Gastroesophageal sphincter (tissue), 4 donors: ENCODE data around the gene MXD4. TPM values are rescaled to one million over a fixed set of nuclear protein-coding genes. Genes with fewer than 3 reads are reported as not detected.

Experiments used
- ATAC-seq: fragments of 150-250 bp; one replicate; pipeline ENCODE4 v1.9.1; 2016; ENCODE audit warnings: mild to moderate bottlenecking, moderate library complexity
- H3K27ac ChIP-seq, 4 donors: fragments of 200-600 bp; sonication (generic) in 3 of 4; 1 replicate in 3 of 4; 2 replicates in 1 of 4; pipeline ENCODE4 v1.5.1; 2016 to 2019
- H3K27me3 ChIP-seq: fragments of 200-600 bp; sonication (generic); one replicate; pipeline ENCODE4 v1.5.1; 2019
- H3K36me3 ChIP-seq, 2 donors: fragments of 200-600 bp; sonication (generic); one replicate each; pipeline ENCODE4 v1.5.1; 2019; ENCODE audit warnings: control low read depth in 1 of 2
- H3K4me1 ChIP-seq, 3 donors: fragments of 200-600 bp; sonication (generic); 1 replicate in 2 of 3; 2 replicates in 1 of 3; pipeline ENCODE4 v1.5.1; 2016 to 2019; ENCODE audit warnings: control low read depth in 2 of 3
- H3K4me3 ChIP-seq, 2 donors: fragments of 200-600 bp; sonication (generic); one replicate each; pipeline ENCODE4 v1.5.1; 2019; ENCODE audit warnings: mild to moderate bottlenecking in 1 of 2, moderate library complexity in 1 of 2
- H3K9me3 ChIP-seq, 3 donors: fragments of 200-600 bp; sonication (generic); one replicate each; pipeline ENCODE4 v1.5.1; 2017 to 2019; ENCODE audit warnings: control low read depth in 2 of 3
- EP300 ChIP-seq: sonication (generic); formaldehyde crosslinking; IDR thresholded peaks from one replicate; pipeline ENCODE4 v1.6.1; 2017; ENCODE audit warnings: antibody characterized with exemption, mild to moderate bottlenecking
- POLR2A ChIP-seq, 2 donors: fragments of 450-650 bp; IDR thresholded peaks; one replicate each; pipeline ENCODE4 v1.6.1; 2017; ENCODE audit warnings: antibody characterized with exemption in 2 of 2, mild to moderate bottlenecking in 2 of 2, moderate library complexity in 1 of 2
- POLR2AphosphoS5 ChIP-seq: sonication (generic); formaldehyde crosslinking; IDR thresholded peaks from one replicate; pipeline ENCODE4 v1.6.1; 2017; ENCODE audit warnings: antibody characterized with exemption
- WGBS, 2 donors: methylation state at CpG; one replicate each; pipeline ENCODE4 v1.1.5; 2018; ENCODE audit warnings: low coverage in 1 of 2; 5-methylcytosine and 5-hydroxymethylcytosine counted together
- total RNA-seq, 4 donors: library from RNA; depleted of rRNA; stranded (reverse); fragments of >200 nt; gene quantifications; one replicate each; pipeline ENCODE4 v1.1.0, GENCODE V29; 2016
- TF ChIP-seq, protein P1 (sequence below), 4 experiments: fragments of 200-600 bp in 2 of 4; fragments of 450-650 bp in 2 of 4; sonication (generic) in 1 of 4; IDR thresholded peaks; one replicate each; pipeline ENCODE4 v1.5.1; 2017 to 2019; ENCODE audit warnings: antibody characterized with exemption in 4 of 4, mild to moderate bottlenecking in 2 of 4, moderate library complexity in 2 of 4

MXD4 gene
- total RNA-seq, 4 donors from 2014 or later = 36.1 to 76.2 (median 55.6) TPM

DNA sequence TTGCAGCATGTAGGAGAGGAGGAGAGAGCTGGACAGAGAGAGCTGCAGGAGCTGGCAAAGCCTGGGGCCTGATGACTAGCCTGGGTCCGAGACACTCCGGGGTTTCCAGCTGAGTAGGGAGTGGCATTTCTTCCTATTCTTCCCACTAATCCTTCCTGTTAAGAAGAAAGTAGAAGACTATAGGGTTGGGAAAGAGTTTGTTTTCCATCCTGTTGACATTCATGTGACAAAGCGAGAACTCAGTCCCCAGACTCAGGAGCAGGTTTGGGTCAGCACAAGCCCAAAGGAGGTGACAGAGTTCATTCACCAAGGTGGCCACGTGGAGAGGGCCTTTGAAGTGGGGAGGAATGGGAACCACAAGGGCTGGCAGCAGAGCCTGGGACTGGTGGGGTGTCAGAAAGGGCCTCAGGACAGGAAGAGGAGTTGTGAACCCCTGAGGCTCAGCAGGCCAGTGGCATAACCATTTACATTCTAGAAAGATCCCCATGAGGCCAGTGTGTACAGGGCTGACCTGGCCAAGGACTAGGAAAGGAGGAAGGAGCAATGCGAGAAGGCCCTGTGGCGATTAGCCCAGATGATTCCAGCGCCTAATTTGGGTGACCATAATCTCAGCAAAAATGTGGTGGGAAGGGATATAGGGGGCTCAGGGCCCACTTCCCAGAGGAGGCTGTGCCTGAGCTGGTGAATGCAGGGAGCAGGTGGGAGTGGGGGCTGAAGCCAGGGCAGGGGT lies 16.7 kb downstream of the MXD4 start:
- TF ChIP-seq POLR2A (IDR thresholded peaks at IDR 0.05) (no peak), POLR2AphosphoS5 (no peak), EP300 (no peak)
- Histone ChIP-seq H3K9me3 (no peaks in the 10 kb centered on the region), H3K27ac (peak overlapping the region in 3 of 4 donors; percentile 2 to 64 (median 42)), H3K4me1 (peaks cover 5 to 50% (median 6%) of the 10 kb centered on the region in 3 donors), H3K4me3 (no peak overlapping the region), H3K27me3 (no peaks in the 10 kb centered on the region), H3K36me3 (peaks cover 0 to 50% of the 10 kb centered on the region in 2 donors)
- ATAC-seq = no peak
- WGBS, 2 donors = 57 to 63% methylated on average over 6 to 7 of the region's 7 CpGs

DNA sequence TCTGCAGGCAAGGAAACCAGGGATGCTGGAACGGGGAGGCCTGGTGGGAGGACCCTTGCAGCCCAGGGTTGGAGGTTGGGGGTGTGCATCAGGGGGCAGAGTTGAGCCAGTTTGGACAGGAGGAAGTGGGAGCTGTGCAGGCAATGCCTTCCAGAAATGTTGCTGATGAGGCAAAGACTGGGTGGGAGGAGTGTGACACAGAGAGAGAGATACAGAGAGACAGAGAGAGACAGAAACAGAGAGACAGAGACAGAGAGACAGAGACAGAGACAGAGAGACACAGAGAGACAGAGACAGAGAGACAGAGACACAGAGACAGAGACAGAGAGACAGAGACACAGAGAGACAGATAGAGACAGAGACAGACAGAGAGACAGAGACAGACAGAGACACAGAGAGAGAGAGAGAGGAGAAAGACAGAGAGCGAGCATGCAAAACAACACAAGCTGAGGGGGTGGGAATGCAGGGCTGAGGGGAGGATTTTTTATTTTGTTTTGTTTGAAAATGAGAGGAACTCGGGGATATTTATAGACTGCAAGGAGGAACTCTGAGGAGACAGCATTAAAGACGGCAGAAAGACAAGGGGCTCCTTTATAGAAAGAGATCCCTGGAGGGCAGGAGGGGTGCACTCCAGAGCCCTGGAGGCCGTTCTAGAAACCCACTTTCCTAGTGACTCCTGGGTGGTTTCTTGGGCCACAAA lies 18.1 kb downstream of the MXD4 start:
- Histone ChIP-seq H3K27me3 (no peaks in the 10 kb centered on the region), H3K36me3 (peaks cover 0 to 36% of the 10 kb centered on the region in 2 donors), H3K4me1 (peaks cover 9 to 64% (median 10%) of the 10 kb centered on the region in 3 donors), H3K27ac (peak overlapping the region in 3 of 4 donors; percentile 27 to 64 (median 56)), H3K4me3 (no peak overlapping the region), H3K9me3 (no peaks in the 10 kb centered on the region)
- TF ChIP-seq POLR2A (IDR thresholded peaks at IDR 0.05) = no peak
- TF ChIP-seq, protein P1, sequence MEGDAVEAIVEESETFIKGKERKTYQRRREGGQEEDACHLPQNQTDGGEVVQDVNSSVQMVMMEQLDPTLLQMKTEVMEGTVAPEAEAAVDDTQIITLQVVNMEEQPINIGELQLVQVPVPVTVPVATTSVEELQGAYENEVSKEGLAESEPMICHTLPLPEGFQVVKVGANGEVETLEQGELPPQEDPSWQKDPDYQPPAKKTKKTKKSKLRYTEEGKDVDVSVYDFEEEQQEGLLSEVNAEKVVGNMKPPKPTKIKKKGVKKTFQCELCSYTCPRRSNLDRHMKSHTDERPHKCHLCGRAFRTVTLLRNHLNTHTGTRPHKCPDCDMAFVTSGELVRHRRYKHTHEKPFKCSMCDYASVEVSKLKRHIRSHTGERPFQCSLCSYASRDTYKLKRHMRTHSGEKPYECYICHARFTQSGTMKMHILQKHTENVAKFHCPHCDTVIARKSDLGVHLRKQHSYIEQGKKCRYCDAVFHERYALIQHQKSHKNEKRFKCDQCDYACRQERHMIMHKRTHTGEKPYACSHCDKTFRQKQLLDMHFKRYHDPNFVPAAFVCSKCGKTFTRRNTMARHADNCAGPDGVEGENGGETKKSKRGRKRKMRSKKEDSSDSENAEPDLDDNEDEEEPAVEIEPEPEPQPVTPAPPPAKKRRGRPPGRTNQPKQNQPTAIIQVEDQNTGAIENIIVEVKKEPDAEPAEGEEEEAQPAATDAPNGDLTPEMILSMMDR (IDR thresholded peaks at IDR 0.05) = peak in 2 of 4 experiments; percentile 30 to 53
- ATAC-seq = peak; percentile 24
- 27 to 36% methylated on average over 5 of the region's 5 CpGs for WGBS, 2 donors

DNA sequence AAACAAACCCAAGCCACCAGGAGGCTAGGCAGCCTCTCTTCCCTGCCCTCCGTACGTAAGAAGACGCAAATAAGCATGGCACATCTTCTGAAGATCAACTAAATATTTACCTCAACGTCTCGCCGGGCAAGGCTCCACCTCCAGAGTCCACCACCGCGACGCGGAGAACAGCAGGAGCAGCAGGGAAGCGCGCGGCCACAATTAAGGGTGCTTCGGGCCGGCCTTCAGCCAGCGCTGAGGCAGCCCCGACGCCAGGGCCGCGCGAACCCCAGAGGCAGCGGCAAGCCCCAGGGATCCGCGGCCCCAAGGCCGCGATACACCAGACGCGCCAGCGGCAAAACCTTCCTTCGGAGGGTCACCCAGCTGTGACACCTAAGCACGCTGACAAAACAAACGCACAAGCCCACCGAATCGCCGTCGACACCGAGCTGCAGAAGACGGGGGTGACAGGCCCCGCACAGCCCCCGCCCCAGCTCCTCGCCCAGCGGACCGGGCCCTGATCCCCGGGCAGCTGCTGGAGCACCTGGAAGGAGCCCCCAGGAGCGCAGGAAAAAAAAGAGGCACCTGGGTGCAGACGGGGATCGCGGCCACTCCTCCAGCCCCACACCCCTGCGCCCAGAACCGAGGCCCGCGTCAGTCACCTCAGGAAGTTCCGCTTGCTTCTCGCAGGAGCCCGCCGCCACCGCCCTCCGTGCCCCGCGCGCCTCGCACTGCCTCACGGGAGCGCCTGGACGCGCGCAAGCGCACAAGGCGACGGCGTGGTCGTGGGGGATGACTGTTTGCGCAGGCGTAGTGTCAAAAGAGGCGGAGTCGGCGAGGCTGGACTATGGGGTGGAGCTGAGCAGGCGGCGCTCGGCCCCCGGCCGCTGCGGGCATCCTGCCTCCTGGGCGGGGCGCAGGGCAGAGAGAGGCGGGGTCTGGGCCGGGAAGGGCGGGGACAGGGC lies 20.2 kb downstream of the MXD4 start, which contains the start of the genes HAUS3 and POLN:
Gene HAUS3, minus strand, starts transcription at position 712 of the 944 bp plus-strand sequence. CDS start 1,175 bp downstream, outside the sequence.
Gene POLN, minus strand, starts transcription at position 712 of the 944 bp plus-strand sequence. CDS start 12,890 bp downstream, outside the sequence.
- WGBS, 2 donors = 0% methylated on average over 3 to 5 of the region's 88 CpGs
- peaks cover 9 to 85% (median 10%) of the 10 kb centered on the region in 3 donors for H3K4me1 ChIP-seq

DNA sequence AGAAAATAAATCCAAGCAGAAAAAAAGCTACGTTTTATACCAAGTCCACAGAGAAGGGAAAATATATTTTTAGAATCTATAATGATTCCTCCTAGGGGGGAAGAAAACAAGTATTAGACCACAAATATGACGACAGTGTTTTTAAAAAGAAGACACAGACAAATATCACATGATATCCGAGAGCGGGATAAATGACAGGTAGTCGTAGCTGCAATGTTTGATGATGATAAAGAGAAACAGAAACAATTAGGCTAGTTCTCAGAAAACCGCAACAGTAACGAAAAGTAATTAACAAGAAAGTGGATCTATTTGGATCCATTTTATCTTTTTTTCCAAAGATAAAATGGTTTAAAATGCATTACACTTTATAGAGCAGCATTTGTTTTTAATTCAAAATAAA lies 20.9 kb downstream of the MXD4 start:
- Histone ChIP-seq H3K4me1 (peaks cover 9 to 83% (median 10%) of the 10 kb centered on the region in 3 donors), H3K27me3 (no peaks in the 10 kb centered on the region), H3K4me3 (peak overlapping the region; percentile 70 to 72), H3K9me3 (no peaks in the 10 kb centered on the region), H3K27ac (peak overlapping the region in 2 of 4 donors; percentile 83 to 88), H3K36me3 (peaks cover 0 to 20% of the 10 kb centered on the region in 2 donors)
- 3 to 8% methylated on average over 7 of the region's 7 CpGs for WGBS, 2 donors
- no peak for ATAC-seq
- TF ChIP-seq, protein P1 (IDR thresholded peaks at IDR 0.05) = no peak
- TF ChIP-seq POLR2A (IDR thresholded peaks at IDR 0.05) (no peak), EP300 (no peak), POLR2AphosphoS5 (no peak)

More for the DNA sequence above, 20.2 kb downstream of the MXD4 start, which contains the start of the genes HAUS3 and POLN:
- peak within 1 kb of the TSS; percentile 30 to 88 (median 72) for H3K27ac ChIP-seq
- peak within 1 kb of the TSS; percentile 70 to 72 for H3K4me3 ChIP-seq
- no peaks in the 10 kb centered on the region for H3K27me3 ChIP-seq
- ATAC-seq = peak; percentile 98
- H3K9me3 ChIP-seq = no peaks in the 10 kb centered on the region
- TF ChIP-seq, protein P1 (IDR thresholded peaks at IDR 0.05) = peak in 1 of 4 experiments; percentile 14
- no peak for TF ChIP-seq EP300
- TF ChIP-seq POLR2A (IDR thresholded peaks at IDR 0.05) = peak; percentile 66 to 69
- TF ChIP-seq POLR2AphosphoS5 = peak; percentile 88
- H3K36me3 ChIP-seq = peaks cover 0 to 21% of the 10 kb centered on the region in 2 donors
